Occipital lobe (tissue), 2 donors: ENCODE data around the gene ISL2. TPM values are rescaled to one million over a fixed set of nuclear protein-coding genes. Genes with fewer than 3 reads are reported as not detected.

Experiments
- DNase-seq: peaks from one replicate; lab custom pipeline; 2025; lab: John Stamatoyannopoulos, UW
- total RNA-seq: library from RNA; depleted of rRNA; stranded (reverse); fragments of >200 nt; gene quantifications from one replicate; pipeline ENCODE4 v1.2.3, GENCODE V29; 2014

The ISL2 gene
- total RNA-seq, 1 donor from 2014 or later, result not detected

- DNase-seq, result no peak
These were observed 4.9 kb downstream of the ISL2 start for GRCh38 chr15:76341366-76342057.

- DNase-seq, result no peak
These were observed 5.4 kb downstream of the ISL2 start for GRCh38 chr15:76342058-76342381.

- DNase-seq, result no peak
These were observed 6.0 kb downstream of the ISL2 start for GRCh38 chr15:76342382-76343201.

DNA sequence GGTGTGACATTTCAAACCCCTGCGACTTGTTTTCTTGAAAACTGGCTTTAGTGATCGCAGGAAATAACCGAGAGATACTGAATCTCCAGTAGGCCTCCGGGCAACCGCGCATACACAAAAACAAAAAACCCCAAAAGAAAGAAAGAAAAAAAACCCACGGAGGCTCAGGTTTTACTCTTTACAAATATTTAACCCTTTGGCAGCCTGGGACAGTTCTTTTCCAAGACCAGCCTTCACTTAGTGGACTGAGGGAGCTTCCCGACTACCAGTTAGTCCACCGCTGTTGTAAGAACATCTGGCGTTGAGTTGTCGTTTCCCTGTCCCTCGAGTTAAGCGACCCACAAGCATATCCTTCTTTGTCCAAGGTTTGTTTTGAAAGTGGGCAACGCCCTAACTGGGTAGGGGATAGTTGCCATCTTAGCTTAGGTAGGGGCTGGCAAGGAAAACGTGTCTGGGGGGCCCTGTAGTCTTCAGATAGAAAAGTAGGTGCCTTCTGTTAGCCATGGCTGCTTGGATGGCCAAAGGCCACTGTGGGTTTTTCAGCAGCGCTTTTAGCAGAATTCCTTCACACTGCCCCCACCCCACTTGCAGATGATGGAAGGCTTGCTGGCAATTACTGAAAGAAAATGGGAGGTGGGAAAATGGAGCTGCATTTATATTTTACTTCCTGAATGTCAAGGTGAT is 6.9 kb downstream of the ISL2 start:
- DNase-seq, result no peak

GRCh38 chr15:76344893-76345582 is 8.5 kb downstream of the ISL2 start:
- no peak for DNase-seq

- DNase-seq, result no peak
These were observed 9.0 kb downstream of the ISL2 start for GRCh38 chr15:76345583-76345879.

- no peak for DNase-seq
These were observed 9.5 kb downstream of the ISL2 start for GRCh38 chr15:76345880-76346668.

GRCh38 chr15:76346669-76347481 is 10.3 kb downstream of the ISL2 start:
- no peak for DNase-seq

- DNase-seq, result no peak
These were observed 11.0 kb downstream of the ISL2 start for GRCh38 chr15:76347482-76348055.

GRCh38 chr15:76349301-76350070 is 12.9 kb downstream of the ISL2 start:
- DNase-seq, result no peak

GRCh38 chr15:76353023-76353577 is 16.5 kb downstream of the ISL2 start:
- no peak for DNase-seq

DNA sequence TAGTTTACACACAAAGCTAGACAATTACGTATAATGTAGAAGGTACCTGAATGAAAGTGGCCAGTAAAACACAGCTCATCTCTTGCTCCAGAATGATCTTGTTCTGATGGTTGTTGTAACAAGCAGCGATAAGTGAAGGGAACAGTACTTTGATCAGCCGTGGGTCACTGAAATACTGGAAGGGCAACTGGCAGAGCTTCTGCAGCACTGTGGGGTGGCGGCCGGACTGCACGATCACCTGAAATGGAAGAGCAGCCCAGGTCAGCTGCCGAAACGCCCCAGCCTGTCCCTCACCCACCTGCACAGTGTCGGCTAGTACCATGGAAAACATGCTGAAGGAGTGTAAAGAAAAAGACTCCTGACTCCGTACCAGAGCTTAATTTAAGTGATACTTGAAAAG is 17.3 kb downstream of the ISL2 start:
- no peak for DNase-seq

- no peak for DNase-seq
These were observed 18.4 kb downstream of the ISL2 start for GRCh38 chr15:76354823-76355440.

DNA sequence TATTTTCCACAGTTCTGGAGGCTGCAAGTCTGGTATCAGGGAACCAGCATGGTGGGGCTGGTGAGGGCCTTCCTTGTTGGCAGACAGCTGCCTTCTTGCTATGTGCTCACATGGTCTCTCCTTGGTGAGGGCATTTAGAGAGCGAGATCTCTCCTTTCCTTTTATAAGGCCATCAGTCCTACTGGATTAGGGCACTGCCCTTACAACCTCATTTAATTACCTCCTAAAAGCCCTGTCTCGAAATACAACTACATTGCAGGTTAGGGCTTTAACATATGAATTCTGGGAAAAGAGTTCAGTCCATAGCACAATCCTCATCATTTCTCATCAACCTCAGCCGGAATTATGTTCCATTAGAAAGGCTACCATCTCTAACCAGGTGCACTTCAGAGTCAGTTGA is 21.9 kb downstream of the ISL2 start:
- DNase-seq, result no peak

GRCh38 chr15:76359152-76359551 is 22.6 kb downstream of the ISL2 start:
- no peak for DNase-seq

GRCh38 chr15:76360416-76360815 is 23.8 kb downstream of the ISL2 start:
- DNase-seq, result no peak

DNA sequence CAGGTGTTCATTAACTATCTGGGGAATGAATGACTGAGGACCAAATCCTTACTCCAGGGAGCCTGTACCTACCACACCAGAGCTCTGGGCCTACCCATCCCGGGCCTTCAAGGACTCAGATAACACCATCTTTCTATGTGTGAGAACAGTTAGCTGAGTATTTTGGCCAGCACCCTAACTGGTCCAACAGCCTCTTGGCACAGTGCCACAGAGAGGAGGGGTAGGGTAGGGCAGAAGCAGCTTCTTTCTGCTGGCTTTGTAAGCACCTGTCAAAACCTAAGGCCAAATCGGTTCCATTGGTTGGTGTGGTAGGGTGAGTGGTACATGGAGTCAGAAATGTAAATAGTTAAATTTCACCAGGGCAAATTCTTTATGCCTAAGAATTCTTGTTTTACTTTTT is 26.7 kb downstream of the ISL2 start:
- no peak for DNase-seq

GRCh38 chr15:76366714-76367113 is 30.1 kb downstream of the ISL2 start:
- DNase-seq, result no peak
